SK-N-MC (cell line): ENCODE measurements around the gene SERTAD2.

Source experiments
- DNase-seq: peaks from one replicate; pipeline ENCODE4 v3.0.0-alpha.2; 2011; ENCODE audit warnings: low read depth, low spot score
- H3K27ac ChIP-seq: fragments of 200-600 bp; sonication (generic); 2 replicates; pipeline ENCODE4 v1.5.1; 2016; ENCODE audit warnings: mixed run types
- H3K36me3 ChIP-seq: fragments of 200-600 bp; sonication (generic); 2 replicates; pipeline ENCODE4 v1.6.1; 2017; ENCODE audit warnings: antibody characterized with exemption, low read length, mixed read lengths; ENCODE audit not compliant: insufficient read depth
- H3K4me3 ChIP-seq: fragments of 200-600 bp; sonication (generic); 2 replicates; pipeline ENCODE4 v1.5.1; 2016
- H3K9ac ChIP-seq: fragments of 200-600 bp; sonication (generic); 2 replicates; pipeline ENCODE4 v1.8.0; 2017; ENCODE audit warnings: mixed run types, mixed read lengths; ENCODE audit not compliant: insufficient read length
- H3K9me3 ChIP-seq: fragments of 200-600 bp; sonication (generic); 2 replicates; pipeline ENCODE4 v1.6.1; 2017; ENCODE audit warnings: low read depth, mild to moderate bottlenecking, antibody characterized with exemption, low read length, moderate library complexity, mixed read lengths
- EZH2 ChIP-seq: fragments of 200-600 bp; sonication (generic); IDR thresholded peaks from one replicate; pipeline ENCODE4 v1.6.1; 2017; ENCODE audit warnings: antibody characterized with exemption
- FOXP2 ChIP-seq: optimal IDR thresholded peaks from 2 replicates; pipeline ENCODE3; 2011; ENCODE audit warnings: mild to moderate bottlenecking, moderate library complexity; ENCODE audit not compliant: insufficient read depth; ENCODE audit errors: extremely low read length, control extremely low read depth
- POLR2AphosphoS5 ChIP-seq: IDR thresholded peaks from 2 replicates; pipeline ENCODE4 v1.6.1; 2012; ENCODE audit warnings: mild to moderate bottlenecking, low read depth, low read length, borderline replicate concordance

The SERTAD2 gene

GRCh38 chr2:64678771-64679590, 25.3 kb upstream of the SERTAD2 start:
- DNase-seq, result no peak
- Histone ChIP-seq H3K36me3 (no peaks in the 10 kb centered on the region), H3K9ac (no peak overlapping the region), H3K4me3 (no peak overlapping the region), H3K27ac (no peak overlapping the region), H3K9me3 (no peaks in the 10 kb centered on the region)
- TF ChIP-seq EZH2 (no peak), POLR2AphosphoS5 (no peak), FOXP2 (no peak)

GRCh38 chr2:64677530-64677929, 23.8 kb upstream of the SERTAD2 start:
- H3K9me3 ChIP-seq, result no peaks in the 10 kb centered on the region
- no peak overlapping the region for H3K4me3 ChIP-seq
- no peak overlapping the region for H3K27ac ChIP-seq
- no peak overlapping the region for H3K9ac ChIP-seq
- H3K36me3 ChIP-seq, result no peaks in the 10 kb centered on the region
- DNase-seq, result no peak
- no peak for TF ChIP-seq EZH2
- TF ChIP-seq FOXP2, result no peak
- no peak for TF ChIP-seq POLR2AphosphoS5

DNA sequence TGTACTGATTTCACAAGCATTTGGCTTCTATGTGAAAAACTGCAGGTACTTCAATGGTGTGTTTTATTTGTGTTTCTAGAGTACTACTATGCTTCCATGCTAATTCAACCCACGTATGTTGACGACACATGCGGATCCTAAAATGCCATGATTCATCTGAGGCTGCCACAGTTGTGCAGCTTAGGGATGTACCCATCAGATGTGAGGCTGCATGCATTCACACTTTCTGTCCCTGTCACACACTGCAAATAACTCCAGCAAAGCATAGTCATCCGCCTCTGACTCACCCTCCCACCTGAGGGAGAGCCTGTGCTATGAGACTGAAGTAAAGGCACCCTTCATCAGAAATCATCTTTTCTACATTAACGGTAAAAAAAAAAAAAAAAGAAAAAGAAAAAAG, 22.1 kb upstream of the SERTAD2 start:
- H3K9ac ChIP-seq, result no peak overlapping the region
- no peaks in the 10 kb centered on the region for H3K9me3 ChIP-seq
- no peaks in the 10 kb centered on the region for H3K36me3 ChIP-seq
- H3K4me3 ChIP-seq, result no peak overlapping the region
- no peak overlapping the region for H3K27ac ChIP-seq
- DNase-seq, result no peak
- TF ChIP-seq FOXP2 (no peak), EZH2 (no peak), POLR2AphosphoS5 (no peak)

DNA sequence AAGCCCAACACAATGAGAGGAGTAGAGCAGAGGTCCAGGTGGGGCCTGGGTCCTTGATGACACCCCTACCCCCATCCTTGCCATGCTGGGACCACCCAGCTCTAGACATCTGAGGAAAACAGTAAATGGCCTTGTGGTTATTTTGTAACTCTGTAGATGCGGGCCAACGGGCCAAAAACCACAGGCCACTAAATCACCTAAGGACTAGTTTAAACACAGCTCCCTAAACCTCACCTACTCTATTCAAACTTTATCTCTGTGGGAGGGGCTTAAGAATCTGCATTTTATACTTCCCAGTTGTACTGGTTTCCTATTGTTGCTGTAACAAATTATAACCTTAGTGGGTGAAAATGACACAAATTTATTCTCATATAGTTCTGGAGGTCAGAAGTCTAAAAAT, 19.0 kb upstream of the SERTAD2 start:
- Histone ChIP-seq H3K9me3 (no peaks in the 10 kb centered on the region), H3K27ac (no peak overlapping the region), H3K9ac (no peak overlapping the region), H3K36me3 (no peaks in the 10 kb centered on the region), H3K4me3 (no peak overlapping the region)
- TF ChIP-seq FOXP2 (no peak), POLR2AphosphoS5 (no peak), EZH2 (no peak)
- DNase-seq, result no peak

DNA sequence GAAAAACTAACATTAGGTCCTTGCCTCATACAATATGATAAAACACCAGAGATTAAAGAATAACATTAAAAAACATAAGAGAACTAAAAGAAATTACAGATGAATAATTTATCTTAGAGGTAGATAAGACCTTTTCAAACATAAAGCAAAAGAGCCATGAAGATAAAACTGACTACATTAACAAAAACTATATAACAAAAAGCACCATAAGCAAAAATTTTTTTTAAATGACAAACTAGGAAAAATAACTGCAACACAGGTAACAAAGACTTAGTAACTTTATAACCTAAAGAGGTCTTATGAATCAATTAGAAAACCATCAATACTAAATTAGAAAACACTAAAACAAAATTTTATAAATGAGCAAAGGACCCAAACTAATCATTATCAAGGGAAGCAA, 16.3 kb upstream of the SERTAD2 start:
- Histone ChIP-seq H3K27ac (no peak overlapping the region), H3K9me3 (no peaks in the 10 kb centered on the region)

DNA sequence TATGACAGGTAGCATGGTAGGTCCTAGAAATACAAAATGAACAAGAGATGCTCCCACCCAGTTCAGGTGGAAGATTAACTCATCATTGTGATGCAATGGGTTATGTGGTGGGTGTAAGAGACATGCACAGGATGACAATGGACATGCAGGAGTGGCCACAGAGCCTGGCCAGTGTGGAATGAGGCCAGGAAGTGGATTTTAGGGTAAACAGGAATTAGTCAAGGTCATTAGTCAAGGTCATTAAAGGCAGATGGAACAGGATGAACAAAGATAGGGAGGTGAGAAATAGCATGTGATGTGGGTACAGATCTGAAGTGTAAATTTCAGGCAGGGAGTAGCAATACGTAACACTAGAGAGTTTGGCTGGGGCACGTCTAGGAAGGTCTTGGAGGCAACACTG, 15.6 kb upstream of the SERTAD2 start:
- no peak overlapping the region for H3K4me3 ChIP-seq
- no peaks in the 10 kb centered on the region for H3K9me3 ChIP-seq
- no peak overlapping the region for H3K9ac ChIP-seq
- H3K36me3 ChIP-seq, result no peaks in the 10 kb centered on the region
- no peak overlapping the region for H3K27ac ChIP-seq
- TF ChIP-seq POLR2AphosphoS5, result no peak
- no peak for TF ChIP-seq EZH2
- TF ChIP-seq FOXP2, result no peak
- DNase-seq, result no peak

More for the DNA sequence above, 16.3 kb upstream of the SERTAD2 start:
- Histone ChIP-seq H3K36me3 (no peaks in the 10 kb centered on the region), H3K4me3 (no peak overlapping the region), H3K9ac (no peak overlapping the region)
- no peak for TF ChIP-seq FOXP2
- DNase-seq, result no peak

DNA sequence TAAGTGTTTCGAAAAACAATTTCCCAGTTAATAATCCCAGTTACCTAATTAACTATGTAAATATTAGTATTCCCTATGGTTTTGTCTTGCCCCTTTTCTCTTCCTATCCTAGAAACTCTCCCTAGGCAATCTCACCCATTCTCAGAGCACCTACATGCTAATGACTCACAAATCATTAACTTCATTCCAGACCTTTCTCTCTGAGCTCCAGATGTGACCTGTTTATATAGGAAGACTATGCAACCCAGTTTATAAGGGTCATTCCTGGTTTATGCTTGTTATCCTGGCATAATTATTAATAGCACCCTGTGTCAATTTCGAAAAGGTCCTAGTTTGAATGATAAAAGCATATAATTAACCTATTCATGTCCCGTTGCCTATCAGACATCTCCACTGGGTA, 14.8 kb upstream of the SERTAD2 start:
- H3K9ac ChIP-seq, result no peak overlapping the region
- no peaks in the 10 kb centered on the region for H3K36me3 ChIP-seq
- no peak for DNase-seq
- TF ChIP-seq POLR2AphosphoS5 (no peak), FOXP2 (no peak), EZH2 (no peak)
- H3K4me3 ChIP-seq, result no peak overlapping the region
- no peaks in the 10 kb centered on the region for H3K9me3 ChIP-seq
- H3K27ac ChIP-seq, result no peak overlapping the region

GRCh38 chr2:64667535-64667934, 13.8 kb upstream of the SERTAD2 start:
- Histone ChIP-seq H3K9me3 (no peaks in the 10 kb centered on the region), H3K36me3 (no peaks in the 10 kb centered on the region), H3K4me3 (no peak overlapping the region), H3K9ac (no peak overlapping the region), H3K27ac (no peak overlapping the region)
- no peak for TF ChIP-seq FOXP2
- no peak for TF ChIP-seq POLR2AphosphoS5
- TF ChIP-seq EZH2, result no peak
- no peak for DNase-seq

DNA sequence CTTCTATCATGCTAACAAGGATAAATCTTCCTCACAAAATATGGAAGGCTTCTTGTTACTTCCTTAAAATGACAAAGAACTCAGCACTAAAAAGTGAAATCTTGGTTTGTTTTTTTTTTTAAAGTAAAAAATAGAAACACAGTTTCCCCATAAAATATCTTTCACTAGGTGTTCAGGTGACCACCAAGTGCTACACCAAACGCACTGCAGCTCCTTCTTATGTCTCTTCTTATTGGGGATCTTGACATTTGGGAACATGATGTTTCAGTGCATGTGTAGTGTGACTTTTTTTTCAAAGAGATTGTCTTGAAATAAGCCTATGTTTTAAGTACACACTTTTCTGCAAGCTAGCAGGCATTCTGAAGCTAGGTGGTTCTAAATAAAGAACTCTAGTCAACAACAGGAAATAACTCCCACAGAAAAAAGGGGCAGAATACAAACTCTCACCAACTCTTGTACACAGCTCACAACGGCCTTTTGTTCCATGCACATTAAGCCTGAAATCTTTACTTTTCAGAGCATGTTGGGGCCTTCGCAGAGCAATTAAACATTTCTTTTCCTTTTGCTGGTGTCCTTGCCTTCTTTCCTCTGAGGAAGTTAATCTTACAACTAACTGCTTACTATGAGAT, 13.2 kb upstream of the SERTAD2 start:
- H3K36me3 ChIP-seq, result no peaks in the 10 kb centered on the region
- no peak overlapping the region for H3K4me3 ChIP-seq
- H3K9ac ChIP-seq, result no peak overlapping the region
- no peak for TF ChIP-seq FOXP2
- no peak for TF ChIP-seq EZH2
- H3K27ac ChIP-seq, result no peak overlapping the region
- DNase-seq, result no peak
- no peaks in the 10 kb centered on the region for H3K9me3 ChIP-seq
